Mesendoderm (in vitro differentiated cells): ENCODE measurements around the gene HKDC1.
A peak's percentile ranks its signal among the peaks of the same experiment; 100 is the strongest.

Source experiments
- DNase-seq: peaks from one replicate; pipeline ENCODE4 v3.0.0; 2013
- H2AK5ac ChIP-seq: 2 replicates; pipeline ENCODE4 v1.6.1; 2013; ENCODE audit warnings: low read length, inconsistent platforms
- H2BK120ac ChIP-seq: 2 replicates; pipeline ENCODE4 v1.6.1; 2013; ENCODE audit warnings: low read depth, mild to moderate bottlenecking, low read length, moderate library complexity, mixed read lengths
- H2BK15ac ChIP-seq: replicated peaks from 2 replicates; pipeline ENCODE4 v1.6.1; 2013; ENCODE audit warnings: low read depth, mild to moderate bottlenecking, moderate library complexity
- H2BK5ac ChIP-seq: 2 replicates; pipeline ENCODE4 v1.6.1; 2013; ENCODE audit warnings: low read length, inconsistent platforms
- H3K18ac ChIP-seq: 2 replicates; pipeline ENCODE4 v1.6.1; 2013; ENCODE audit warnings: mild to moderate bottlenecking, low read length, mixed read lengths
- H3K23ac ChIP-seq: one replicate; pipeline ENCODE4 v1.6.1; 2013; ENCODE audit warnings: low read length
- H3K27ac ChIP-seq: 2 replicates; pipeline ENCODE4 v1.5.1; 2013; ENCODE audit warnings: low read depth, mild to moderate bottlenecking, inconsistent platforms, low read length, moderate library complexity
- H3K27me3 ChIP-seq: 2 replicates; pipeline ENCODE4 v1.6.1; 2013; ENCODE audit warnings: low read length, control low read depth, mild to moderate bottlenecking, inconsistent platforms; ENCODE audit not compliant: insufficient read depth, poor library complexity
- H3K36me3 ChIP-seq: 2 replicates; pipeline ENCODE4 v1.6.1; 2013; ENCODE audit warnings: low read length, inconsistent platforms; ENCODE audit not compliant: control insufficient read depth, insufficient read depth
- H3K4ac ChIP-seq: one replicate; pipeline ENCODE4 v1.6.1; 2013; ENCODE audit warnings: low read depth, mild to moderate bottlenecking, low read length, moderate library complexity
- H3K4me1 ChIP-seq: 2 replicates; pipeline ENCODE4 v1.6.1; 2013; ENCODE audit warnings: low read depth, low read length, inconsistent platforms; ENCODE audit not compliant: control insufficient read depth
- H3K4me2 ChIP-seq: 2 replicates; pipeline ENCODE4 v1.6.1; 2013; ENCODE audit warnings: low read length
- H3K4me3 ChIP-seq: 2 replicates; pipeline ENCODE4 v1.5.1; 2013; ENCODE audit warnings: mild to moderate bottlenecking, low read length
- H3K56ac ChIP-seq: one replicate; pipeline ENCODE4 v1.6.1; 2013; ENCODE audit warnings: low read length
- H3K79me1 ChIP-seq: 2 replicates; pipeline ENCODE4 v1.6.1; 2013; ENCODE audit warnings: low read length, inconsistent platforms
- H3K79me2 ChIP-seq: 2 replicates; pipeline ENCODE4 v1.6.1; 2013; ENCODE audit warnings: mild to moderate bottlenecking, low read length; ENCODE audit not compliant: control insufficient read depth, insufficient read depth
- H3K9ac ChIP-seq: 2 replicates; pipeline ENCODE4 v1.6.1; 2013; ENCODE audit warnings: low read length, inconsistent platforms
- H4K5ac ChIP-seq: one replicate; pipeline ENCODE4 v1.6.1; 2013; ENCODE audit warnings: low read length
- H4K8ac ChIP-seq: one replicate; pipeline ENCODE4 v1.6.1; 2013; ENCODE audit warnings: low read depth, mild to moderate bottlenecking, control low read depth, low read length, moderate library complexity
- WGBS: extraction: QIAGEN DNeasy Blood & Tissue Kit; methylation state at CpG from one replicate; pipeline ENCODE4 v1.1.7; 2013; ENCODE audit warnings: low lambda C conversion rate, missing lambda C conversion rate; ENCODE audit not compliant: insufficient coverage; ENCODE audit errors: extremely low coverage; 5-methylcytosine and 5-hydroxymethylcytosine counted together

Gene HKDC1

GRCh38 chr10:69232736-69233480, 12.8 kb downstream of the HKDC1 start:
- no peak for DNase-seq
- H2BK15ac ChIP-seq: no peak overlapping the region

GRCh38 chr10:69234447-69234846, 14.3 kb downstream of the HKDC1 start:
- no CpG with 5 or more reads among the region's 3 CpGs for WGBS
- Histone ChIP-seq H2BK15ac (no peak overlapping the region), H4K5ac (no peak overlapping the region), H3K27ac (no peak overlapping the region), H3K18ac (no peak overlapping the region), H3K36me3 (no peaks in the 10 kb centered on the region), H3K23ac (no peak overlapping the region), H4K8ac (no peak overlapping the region), H3K79me1 (no peaks in the 10 kb centered on the region), H3K56ac (no peak overlapping the region), H2BK5ac (no peak overlapping the region), H3K79me2 (no peaks in the 10 kb centered on the region), H3K4me1 (no peaks in the 10 kb centered on the region), H3K4me2 (no peak overlapping the region), H3K4me3 (no peak overlapping the region), H2AK5ac (no peak overlapping the region), H3K4ac (no peak overlapping the region), H3K27me3 (no peaks in the 10 kb centered on the region), H2BK120ac (no peak overlapping the region), H3K9ac (no peak overlapping the region)
- DNase-seq: no peak

More at GRCh38 chr10:69232736-69233480, 12.8 kb downstream of the HKDC1 start:
- Histone ChIP-seq H2AK5ac (no peak overlapping the region), H3K9ac (no peak overlapping the region), H3K18ac (no peak overlapping the region), H3K4me3 (no peak overlapping the region), H2BK5ac (no peak overlapping the region), H3K36me3 (no peaks in the 10 kb centered on the region), H3K4me2 (no peak overlapping the region), H3K4me1 (no peaks in the 10 kb centered on the region), H3K79me1 (no peaks in the 10 kb centered on the region), H3K56ac (no peak overlapping the region), H4K8ac (no peak overlapping the region), H3K4ac (no peak overlapping the region), H3K27ac (no peak overlapping the region), H3K27me3 (no peaks in the 10 kb centered on the region), H4K5ac (no peak overlapping the region), H3K23ac (peak overlapping the region; percentile 16), H2BK120ac (no peak overlapping the region), H3K79me2 (no peaks in the 10 kb centered on the region)
- no CpG with 5 or more reads among the region's 22 CpGs for WGBS

- no peaks in the 10 kb centered on the region for H3K36me3 ChIP-seq
- H3K56ac ChIP-seq: peak overlapping the region; percentile 20
Measured at GRCh38 chr10:69237528-69238159, 17.5 kb downstream of the HKDC1 start.

GRCh38 chr10:69239136-69239535, 19.0 kb downstream of the HKDC1 start:
- Histone ChIP-seq H4K5ac (no peak overlapping the region), H3K79me2 (no peaks in the 10 kb centered on the region), H3K23ac (no peak overlapping the region), H3K27me3 (no peaks in the 10 kb centered on the region), H3K9ac (no peak overlapping the region), H3K18ac (no peak overlapping the region), H3K56ac (peak overlapping the region; percentile 28), H3K4ac (peak overlapping the region; percentile 84), H3K4me1 (no peaks in the 10 kb centered on the region), H3K4me3 (no peak overlapping the region), H2BK15ac (no peak overlapping the region), H2AK5ac (no peak overlapping the region), H3K4me2 (no peak overlapping the region), H3K36me3 (no peaks in the 10 kb centered on the region), H3K27ac (no peak overlapping the region), H2BK5ac (no peak overlapping the region), H2BK120ac (no peak overlapping the region), H3K79me1 (no peaks in the 10 kb centered on the region), H4K8ac (no peak overlapping the region)
- DNase-seq: no peak
- WGBS: no CpG with 5 or more reads among the region's 5 CpGs

More at GRCh38 chr10:69237528-69238159, 17.5 kb downstream of the HKDC1 start:
- no peak overlapping the region for H2AK5ac ChIP-seq
- H3K18ac ChIP-seq: peak overlapping the region; percentile 77
- no peak overlapping the region for H3K27ac ChIP-seq
- H4K8ac ChIP-seq: no peak overlapping the region
- H3K4me2 ChIP-seq: no peak overlapping the region
- H2BK5ac ChIP-seq: no peak overlapping the region
- H3K79me1 ChIP-seq: no peaks in the 10 kb centered on the region
- H3K4me1 ChIP-seq: no peaks in the 10 kb centered on the region
- H3K4ac ChIP-seq: no peak overlapping the region
- H3K9ac ChIP-seq: no peak overlapping the region
- no peak overlapping the region for H2BK120ac ChIP-seq
- H4K5ac ChIP-seq: no peak overlapping the region
- peak overlapping the region; percentile 42 for H2BK15ac ChIP-seq
- no peaks in the 10 kb centered on the region for H3K79me2 ChIP-seq
- no peaks in the 10 kb centered on the region for H3K27me3 ChIP-seq
- DNase-seq: peak; percentile 89
- H3K23ac ChIP-seq: no peak overlapping the region
- H3K4me3 ChIP-seq: no peak overlapping the region
- no CpG with 5 or more reads among the region's 17 CpGs for whole genome bisulfite sequencing

GRCh38 chr10:69239816-69240434, 19.8 kb downstream of the HKDC1 start:
- Histone ChIP-seq H3K27me3 (no peaks in the 10 kb centered on the region), H3K36me3 (no peaks in the 10 kb centered on the region), H3K27ac (no peak overlapping the region), H3K4ac (no peak overlapping the region), H3K4me2 (no peak overlapping the region), H3K23ac (no peak overlapping the region), H2BK120ac (no peak overlapping the region), H4K5ac (no peak overlapping the region), H3K9ac (no peak overlapping the region), H4K8ac (no peak overlapping the region), H2AK5ac (no peak overlapping the region), H2BK5ac (no peak overlapping the region), H3K18ac (no peak overlapping the region), H3K56ac (peak overlapping the region; percentile 58), H3K79me1 (no peaks in the 10 kb centered on the region), H2BK15ac (no peak overlapping the region), H3K4me3 (no peak overlapping the region), H3K4me1 (no peaks in the 10 kb centered on the region), H3K79me2 (no peaks in the 10 kb centered on the region)
- no peak for DNase-seq
- WGBS: no CpG with 5 or more reads among the region's 6 CpGs
